SJSA1 (cell line): ENCODE measurements around the gene KCNK10. TPM values are rescaled to one million over a fixed set of nuclear protein-coding genes. Genes with fewer than 3 reads are reported as not detected.
"Not testable (repeated sequence)": the region's sequence is repeated elsewhere in the genome, so short reads cannot be mapped to it uniquely, and the experiment has no call there.

Experiments
- DNase-seq, 2 experiments: peaks; one replicate each; pipeline ENCODE4 v3.0.0-alpha.2; 2015 to 2020; ENCODE audit warnings: low spot score in 2 of 2, low read depth in 1 of 2
- H3K27ac ChIP-seq: fragments of 250-450 bp; sonication (Bioruptor Pico); 2 replicates; pipeline ENCODE4 v1.5.1; 2020; ENCODE audit warnings: mild to moderate bottlenecking, moderate library complexity
- H3K27me3 ChIP-seq: fragments of 250-450 bp; sonication (Bioruptor Pico); replicated peaks from 2 replicates; pipeline ENCODE4 v1.5.1; 2020; ENCODE audit warnings: mild to moderate bottlenecking, moderate library complexity
- H3K36me3 ChIP-seq: fragments of 250-450 bp; sonication (Bioruptor Pico); 2 replicates; pipeline ENCODE4 v1.5.1; 2020; ENCODE audit warnings: mild to moderate bottlenecking
- H3K4me1 ChIP-seq: fragments of 250-450 bp; sonication (Bioruptor Pico); replicated peaks from 2 replicates; pipeline ENCODE4 v1.6.1; 2021; ENCODE audit warnings: mild to moderate bottlenecking
- H3K4me3 ChIP-seq: fragments of 250-450 bp; sonication (Bioruptor Pico); 2 replicates; pipeline ENCODE4 v1.5.1; 2020; ENCODE audit warnings: mild to moderate bottlenecking
- H3K9me3 ChIP-seq: fragments of 250-450 bp; sonication (Bioruptor Pico); replicated peaks from 2 replicates; pipeline ENCODE4 v1.5.1; 2020; ENCODE audit warnings: mild to moderate bottlenecking
- total RNA-seq: library from RNA; depleted of rRNA; stranded (reverse); fragments of >200 nt; shearing (Covaris generic); gene quantifications from 2 replicates; pipeline ENCODE4 v1.2.3, GENCODE V29; 2014

The KCNK10 gene
- total RNA-seq, 1 experiment from 2014 or later, result not detected

- DNase-seq, result no peak
- H3K4me3 ChIP-seq, result no peak overlapping the region
- no peaks in the 10 kb centered on the region; the same call in 1 of the 2 replicates for H3K27me3 ChIP-seq
- no peaks in the 10 kb centered on the region for H3K36me3 ChIP-seq
- no peaks in the 10 kb centered on the region for H3K4me1 ChIP-seq
- no peak overlapping the region for H3K27ac ChIP-seq
- H3K9me3 ChIP-seq, result no peaks in the 10 kb centered on the region
These were observed 50.4 kb downstream of the KCNK10 start for GRCh38 chr14:88272390-88273269.

- H3K4me3 ChIP-seq, result no peak overlapping the region
- DNase-seq, result no peak
These were observed 51.9 kb downstream of the KCNK10 start for GRCh38 chr14:88271205-88271604.

GRCh38 chr14:88270776-88271175, 52.3 kb downstream of the KCNK10 start:
- Histone ChIP-seq H3K4me1 (no peaks in the 10 kb centered on the region), H3K9me3 (no peaks in the 10 kb centered on the region), H3K36me3 (no peaks in the 10 kb centered on the region), H3K27me3 (no peaks in the 10 kb centered on the region; the same call in 1 of the 2 replicates), H3K27ac (no peak overlapping the region), H3K4me3 (no peak overlapping the region)
- DNase-seq, result no peak

More at GRCh38 chr14:88271205-88271604, 51.9 kb downstream of the KCNK10 start:
- H3K27ac ChIP-seq, result no peak overlapping the region
- no peaks in the 10 kb centered on the region for H3K4me1 ChIP-seq
- H3K36me3 ChIP-seq, result no peaks in the 10 kb centered on the region
- H3K27me3 ChIP-seq, result no peaks in the 10 kb centered on the region; the same call in 1 of the 2 replicates
- no peaks in the 10 kb centered on the region for H3K9me3 ChIP-seq

GRCh38 chr14:88269806-88270420, 53.2 kb downstream of the KCNK10 start:
- Histone ChIP-seq H3K4me3 (no peak overlapping the region), H3K4me1 (no peaks in the 10 kb centered on the region), H3K9me3 (no peaks in the 10 kb centered on the region), H3K27me3 (no peaks in the 10 kb centered on the region; the same call in 1 of the 2 replicates), H3K27ac (no peak overlapping the region), H3K36me3 (no peaks in the 10 kb centered on the region)
- DNase-seq, result no peak

GRCh38 chr14:88266474-88266873, 56.6 kb downstream of the KCNK10 start:
- DNase-seq, result no peak
- Histone ChIP-seq H3K36me3 (no peaks in the 10 kb centered on the region), H3K9me3 (no peaks in the 10 kb centered on the region), H3K4me1 (no peaks in the 10 kb centered on the region), H3K27me3 (no peaks in the 10 kb centered on the region; the same call in 1 of the 2 replicates), H3K27ac (no peak overlapping the region), H3K4me3 (no peak overlapping the region)

GRCh38 chr14:88264116-88264515, 59.0 kb downstream of the KCNK10 start:
- Histone ChIP-seq H3K4me3 (no peak overlapping the region), H3K4me1 (no peaks in the 10 kb centered on the region), H3K36me3 (no peaks in the 10 kb centered on the region), H3K27ac (no peak overlapping the region), H3K9me3 (no peaks in the 10 kb centered on the region), H3K27me3 (no peaks in the 10 kb centered on the region; the same call in 1 of the 2 replicates)
- no peak for DNase-seq

- not testable (repeated sequence) for H3K27me3 ChIP-seq, H3K36me3 ChIP-seq, H3K27ac ChIP-seq, H3K4me3 ChIP-seq, DNase-seq, H3K4me1 ChIP-seq, H3K9me3 ChIP-seq
These were observed 61.8 kb downstream of the KCNK10 start for GRCh38 chr14:88261302-88261701.

GRCh38 chr14:88258021-88258420, 65.0 kb downstream of the KCNK10 start:
- Histone ChIP-seq H3K36me3 (no peaks in the 10 kb centered on the region), H3K4me3 (no peak overlapping the region), H3K27ac (no peak overlapping the region), H3K9me3 (no peaks in the 10 kb centered on the region), H3K4me1 (no peaks in the 10 kb centered on the region), H3K27me3 (no peaks in the 10 kb centered on the region)
- no peak for DNase-seq

GRCh38 chr14:88256997-88257950, 65.8 kb downstream of the KCNK10 start:
- Histone ChIP-seq H3K4me1 (no peaks in the 10 kb centered on the region), H3K27ac (no peak overlapping the region), H3K36me3 (no peaks in the 10 kb centered on the region), H3K4me3 (no peak overlapping the region), H3K9me3 (no peaks in the 10 kb centered on the region), H3K27me3 (no peaks in the 10 kb centered on the region)
- DNase-seq, result no peak

GRCh38 chr14:88255798-88256197, 67.3 kb downstream of the KCNK10 start:
- H3K9me3 ChIP-seq, result no peaks in the 10 kb centered on the region
- H3K36me3 ChIP-seq, result no peaks in the 10 kb centered on the region
- H3K4me1 ChIP-seq, result no peaks in the 10 kb centered on the region
- H3K27me3 ChIP-seq, result no peaks in the 10 kb centered on the region
- no peak for DNase-seq
- no peak overlapping the region for H3K4me3 ChIP-seq
- no peak overlapping the region for H3K27ac ChIP-seq

GRCh38 chr14:88255196-88255595, 67.9 kb downstream of the KCNK10 start:
- Histone ChIP-seq H3K27ac (no peak overlapping the region), H3K36me3 (no peaks in the 10 kb centered on the region), H3K9me3 (no peaks in the 10 kb centered on the region), H3K27me3 (no peaks in the 10 kb centered on the region), H3K4me3 (no peak overlapping the region), H3K4me1 (no peaks in the 10 kb centered on the region)
- DNase-seq, result no peak

GRCh38 chr14:88252498-88252897, 70.6 kb downstream of the KCNK10 start:
- Histone ChIP-seq H3K9me3 (no peaks in the 10 kb centered on the region), H3K4me1 (no peaks in the 10 kb centered on the region), H3K27me3 (no peaks in the 10 kb centered on the region), H3K36me3 (no peaks in the 10 kb centered on the region), H3K27ac (no peak overlapping the region), H3K4me3 (no peak overlapping the region)
- DNase-seq, result no peak

GRCh38 chr14:88251650-88252049, 71.4 kb downstream of the KCNK10 start:
- no peak for DNase-seq
- no peaks in the 10 kb centered on the region for H3K9me3 ChIP-seq
- H3K36me3 ChIP-seq, result no peaks in the 10 kb centered on the region
- no peaks in the 10 kb centered on the region for H3K27me3 ChIP-seq
- H3K4me3 ChIP-seq, result no peak overlapping the region
- no peaks in the 10 kb centered on the region for H3K4me1 ChIP-seq
- no peak overlapping the region for H3K27ac ChIP-seq
